Astrocyte (in vitro differentiated cells and primary cell): ENCODE data around the gene SEC63. TPM values are rescaled to one million over a fixed set of nuclear protein-coding genes. Genes with fewer than 3 reads are reported as not detected.

Experiments used
- DNase-seq: peaks from one replicate; pipeline ENCODE4 v3.0.0-alpha.2; 2010; ENCODE audit warnings: low read depth
- FAIRE-seq: peaks from 2 replicates; lab custom pipeline; 2011; peaks lifted over from hg19 to GRCh38; lab: Jason Lieb, UNC
- H2AFZ ChIP-seq: 2 replicates; pipeline ENCODE4 v1.6.0; 2012; ENCODE audit warnings: low read depth, low read length, inconsistent platforms
- H3K27ac ChIP-seq: 2 replicates; pipeline ENCODE4 v1.5.1; 2011; ENCODE audit warnings: low read depth, low read length, inconsistent platforms
- H3K27me3 ChIP-seq: 2 replicates; pipeline ENCODE4 v1.6.0; 2011; ENCODE audit warnings: low read length, inconsistent platforms; ENCODE audit not compliant: insufficient read depth
- H3K36me3 ChIP-seq: 2 replicates; pipeline ENCODE4 v1.5.1; 2011; ENCODE audit warnings: low read length, inconsistent platforms; ENCODE audit not compliant: insufficient read depth
- H3K4me1 ChIP-seq: 2 replicates; pipeline ENCODE4 v1.5.1; 2011; ENCODE audit warnings: low read length, inconsistent platforms; ENCODE audit not compliant: insufficient read depth
- H3K4me2 ChIP-seq: 2 replicates; pipeline ENCODE4 v1.6.0; 2012; ENCODE audit warnings: low read length, inconsistent platforms
- H3K4me3 ChIP-seq: 2 replicates; pipeline ENCODE4 v1.5.1; 2011; ENCODE audit warnings: low read depth, mild to moderate bottlenecking, low read length, inconsistent platforms; ENCODE audit not compliant: insufficient read depth
- H3K79me2 ChIP-seq: 2 replicates; pipeline ENCODE4 v1.6.0; 2012; ENCODE audit warnings: mild to moderate bottlenecking, low read length, inconsistent platforms; ENCODE audit not compliant: insufficient read depth
- H3K9ac ChIP-seq: 2 replicates; pipeline ENCODE4 v1.6.0; 2012; ENCODE audit warnings: mild to moderate bottlenecking, low read length, inconsistent platforms
- H3K9me3 ChIP-seq: 2 replicates; pipeline ENCODE4 v1.5.1; 2012; ENCODE audit warnings: low read depth, mild to moderate bottlenecking, low read length, inconsistent platforms; ENCODE audit not compliant: insufficient read depth
- H4K20me1 ChIP-seq: 2 replicates; pipeline ENCODE4 v1.6.0; 2012; ENCODE audit warnings: low read length, inconsistent platforms; ENCODE audit not compliant: insufficient read depth
- H3K27ac Mint-ChIP-seq: one replicate; pipeline ENCODE4 v1.8.0; 2021; ENCODE audit warnings: mild to moderate bottlenecking, mixed read lengths; ENCODE audit not compliant: unreplicated experiment
- H3K27me3 Mint-ChIP-seq: one replicate; pipeline ENCODE4 v1.8.0; 2021; ENCODE audit warnings: low read depth, mixed read lengths; ENCODE audit not compliant: unreplicated experiment
- H3K36me3 Mint-ChIP-seq: one replicate; pipeline ENCODE4 v1.8.0; 2021; ENCODE audit warnings: low read depth, mixed read lengths; ENCODE audit not compliant: unreplicated experiment
- H3K4me1 Mint-ChIP-seq: one replicate; pipeline ENCODE4 v1.8.0; 2021; ENCODE audit warnings: low read depth, mixed read lengths; ENCODE audit not compliant: unreplicated experiment
- H3K4me3 Mint-ChIP-seq: one replicate; pipeline ENCODE4 v1.8.0; 2021; ENCODE audit warnings: mild to moderate bottlenecking, moderate library complexity, mixed read lengths; ENCODE audit not compliant: unreplicated experiment
- H3K9me3 Mint-ChIP-seq: one replicate; pipeline ENCODE4 v1.8.0; 2021; ENCODE audit warnings: mild to moderate bottlenecking, mixed read lengths; ENCODE audit not compliant: unreplicated experiment
- EZH2 ChIP-seq: IDR thresholded peaks from 2 replicates; pipeline ENCODE4 v1.6.1; 2012; ENCODE audit warnings: mild to moderate bottlenecking, low read length, inconsistent platforms; ENCODE audit not compliant: insufficient read depth
- total RNA-seq: library from RNA; stranded (reverse); gene quantifications from 2 replicates; pipeline ENCODE4 v1.2.1, GENCODE V29; 2021
- TF ChIP-seq, protein P1 (sequence below): IDR thresholded peaks from 2 replicates; pipeline ENCODE4 v1.5.1; 2011; ENCODE audit warnings: low read depth, mild to moderate bottlenecking, inconsistent platforms, low read length, moderate library complexity; ENCODE audit not compliant: insufficient read depth

SEC63 gene
- total RNA-seq, 1 donor from 2014 or later: 161 TPM

DNA sequence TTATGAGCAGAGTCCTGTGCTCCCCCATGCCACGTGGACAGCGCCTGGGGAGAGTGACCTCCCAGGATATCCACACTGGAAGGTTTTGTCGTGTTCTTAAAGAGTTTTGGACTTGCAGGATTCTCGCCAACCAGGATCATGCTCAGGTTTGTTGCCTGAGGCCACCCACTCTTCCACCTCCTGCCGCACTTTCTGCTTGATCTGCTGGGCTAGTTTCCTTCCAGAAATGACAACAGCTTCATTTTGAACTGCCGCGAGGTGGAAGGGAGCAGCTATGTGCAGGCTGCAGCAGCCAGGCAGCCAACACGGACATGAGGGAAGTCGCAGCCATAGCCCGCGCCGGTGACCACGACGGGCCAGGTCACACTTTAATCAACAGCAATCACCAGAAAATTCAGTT, 27.7 kb upstream of the SEC63 start:
- Mint-ChIP-seq H3K9me3 (no peaks in the 10 kb centered on the region), H3K36me3 (no peaks in the 10 kb centered on the region), H3K4me3 (no peak overlapping the region), H3K27ac (no peak overlapping the region), H3K27me3 (peaks cover 8% of the 10 kb centered on the region), H3K4me1 (peaks cover 1% of the 10 kb centered on the region)
- no peak for DNase-seq
- H4K20me1 ChIP-seq: no peaks in the 10 kb centered on the region
- no peaks in the 10 kb centered on the region for H3K79me2 ChIP-seq
- H3K9me3 ChIP-seq: no peaks in the 10 kb centered on the region
- H3K4me1 ChIP-seq: no peaks in the 10 kb centered on the region
- no peak overlapping the region for H2AFZ ChIP-seq
- no peak for FAIRE-seq
- no peak overlapping the region for H3K4me3 ChIP-seq
- H3K36me3 ChIP-seq: no peaks in the 10 kb centered on the region
- H3K27me3 ChIP-seq: no peaks in the 10 kb centered on the region
- no peak overlapping the region for H3K9ac ChIP-seq
- no peak overlapping the region for H3K27ac ChIP-seq
- no peak for TF ChIP-seq EZH2
- no peak overlapping the region for H3K4me2 ChIP-seq

DNA sequence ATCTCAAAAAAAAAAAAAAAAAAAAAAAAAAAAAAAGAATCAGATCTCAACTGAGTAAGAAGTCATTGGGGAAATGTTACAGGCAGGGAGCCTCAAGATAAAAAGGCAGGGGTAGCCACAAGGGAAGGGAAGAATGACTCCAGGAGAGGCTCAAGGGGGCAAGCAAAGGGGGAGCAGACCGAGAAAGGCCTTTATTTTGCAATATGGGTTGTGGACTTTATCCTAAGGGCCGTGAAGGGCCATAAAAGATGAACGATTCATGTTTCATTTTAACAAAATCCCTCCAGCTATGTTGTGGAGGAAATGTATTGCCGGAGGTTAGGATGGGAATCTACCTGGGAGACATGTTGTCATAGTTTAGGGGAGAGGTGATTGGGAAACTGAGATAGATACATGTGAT, 25.8 kb upstream of the SEC63 start:
- H3K4me3 Mint-ChIP-seq: no peak overlapping the region
- no peak overlapping the region for H2AFZ ChIP-seq
- no peaks in the 10 kb centered on the region for H3K9me3 Mint-ChIP-seq
- no peak overlapping the region for H3K27ac ChIP-seq
- H3K9ac ChIP-seq: no peak overlapping the region
- no peaks in the 10 kb centered on the region for H3K36me3 Mint-ChIP-seq
- no peak overlapping the region for H3K4me2 ChIP-seq
- H3K4me1 Mint-ChIP-seq: no peaks in the 10 kb centered on the region
- TF ChIP-seq EZH2: no peak
- TF ChIP-seq, protein P1, sequence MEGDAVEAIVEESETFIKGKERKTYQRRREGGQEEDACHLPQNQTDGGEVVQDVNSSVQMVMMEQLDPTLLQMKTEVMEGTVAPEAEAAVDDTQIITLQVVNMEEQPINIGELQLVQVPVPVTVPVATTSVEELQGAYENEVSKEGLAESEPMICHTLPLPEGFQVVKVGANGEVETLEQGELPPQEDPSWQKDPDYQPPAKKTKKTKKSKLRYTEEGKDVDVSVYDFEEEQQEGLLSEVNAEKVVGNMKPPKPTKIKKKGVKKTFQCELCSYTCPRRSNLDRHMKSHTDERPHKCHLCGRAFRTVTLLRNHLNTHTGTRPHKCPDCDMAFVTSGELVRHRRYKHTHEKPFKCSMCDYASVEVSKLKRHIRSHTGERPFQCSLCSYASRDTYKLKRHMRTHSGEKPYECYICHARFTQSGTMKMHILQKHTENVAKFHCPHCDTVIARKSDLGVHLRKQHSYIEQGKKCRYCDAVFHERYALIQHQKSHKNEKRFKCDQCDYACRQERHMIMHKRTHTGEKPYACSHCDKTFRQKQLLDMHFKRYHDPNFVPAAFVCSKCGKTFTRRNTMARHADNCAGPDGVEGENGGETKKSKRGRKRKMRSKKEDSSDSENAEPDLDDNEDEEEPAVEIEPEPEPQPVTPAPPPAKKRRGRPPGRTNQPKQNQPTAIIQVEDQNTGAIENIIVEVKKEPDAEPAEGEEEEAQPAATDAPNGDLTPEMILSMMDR: no peak
- DNase-seq (no peak), FAIRE-seq (no peak)
- H3K79me2 ChIP-seq: no peaks in the 10 kb centered on the region
- H4K20me1 ChIP-seq: no peaks in the 10 kb centered on the region
- H3K4me3 ChIP-seq: no peak overlapping the region
- H3K27ac Mint-ChIP-seq: no peak overlapping the region
- no peaks in the 10 kb centered on the region for H3K36me3 ChIP-seq
- H3K9me3 ChIP-seq: no peaks in the 10 kb centered on the region
- no peaks in the 10 kb centered on the region for H3K27me3 ChIP-seq
- peaks cover 8% of the 10 kb centered on the region for H3K27me3 Mint-ChIP-seq
- H3K4me1 ChIP-seq: no peaks in the 10 kb centered on the region

DNA sequence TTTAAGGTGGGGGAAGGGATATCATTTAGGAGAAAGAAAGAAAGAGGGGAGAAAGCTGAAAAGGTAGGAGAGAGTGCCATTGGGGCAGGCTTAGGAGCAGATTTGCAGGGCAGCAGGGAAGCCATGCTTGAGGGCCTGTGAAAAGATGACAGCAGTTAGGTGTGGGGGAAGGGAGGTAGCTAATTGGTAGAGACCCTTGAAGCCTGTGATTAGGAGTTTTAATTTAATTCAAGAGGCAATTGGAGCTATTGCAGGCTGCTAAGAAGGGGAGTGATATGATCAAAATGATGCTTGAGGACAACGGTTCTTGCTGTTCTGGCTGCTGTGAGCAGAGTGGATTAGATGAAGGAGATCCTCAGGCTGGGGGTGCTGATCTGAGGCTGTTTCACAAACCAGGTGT, 24.5 kb upstream of the SEC63 start:
- Histone ChIP-seq H3K27ac (no peak overlapping the region), H3K4me2 (no peak overlapping the region), H3K9me3 (no peaks in the 10 kb centered on the region), H3K9ac (no peak overlapping the region), H4K20me1 (no peaks in the 10 kb centered on the region), H3K79me2 (no peaks in the 10 kb centered on the region), H3K27me3 (no peaks in the 10 kb centered on the region), H3K4me1 (no peaks in the 10 kb centered on the region), H2AFZ (no peak overlapping the region), H3K36me3 (no peaks in the 10 kb centered on the region), H3K4me3 (no peak overlapping the region)
- H3K27me3 Mint-ChIP-seq: peaks cover 8% of the 10 kb centered on the region
- no peaks in the 10 kb centered on the region for H3K4me1 Mint-ChIP-seq
- H3K36me3 Mint-ChIP-seq: no peaks in the 10 kb centered on the region
- FAIRE-seq (no peak), DNase-seq (no peak)
- no peak overlapping the region for H3K4me3 Mint-ChIP-seq
- H3K9me3 Mint-ChIP-seq: no peaks in the 10 kb centered on the region
- no peak overlapping the region for H3K27ac Mint-ChIP-seq
- TF ChIP-seq, protein P1: no peak
- TF ChIP-seq EZH2: no peak
